Stimulated activated CD4-positive, alpha-beta T cell treated with anti-CD3 and anti-CD28 coated beads, Interleukin-12 subunit alpha, Interleukin-12 subunit beta, amount 100 ng/mL, for 48 hours (primary cell): ENCODE data around the gene XBP1.
"Not testable (repeated sequence)": the region's sequence is repeated elsewhere in the genome, so short reads cannot be mapped to it uniquely, and the experiment has no call there.

ENCODE experiments used
- DNase-seq, 3 donors: peaks; one replicate each; pipeline ENCODE4 v3.0.0-alpha.2; 2020; ENCODE audit warnings: low read depth in 2 of 3, low spot score in 1 of 3

The XBP1 gene

DNA sequence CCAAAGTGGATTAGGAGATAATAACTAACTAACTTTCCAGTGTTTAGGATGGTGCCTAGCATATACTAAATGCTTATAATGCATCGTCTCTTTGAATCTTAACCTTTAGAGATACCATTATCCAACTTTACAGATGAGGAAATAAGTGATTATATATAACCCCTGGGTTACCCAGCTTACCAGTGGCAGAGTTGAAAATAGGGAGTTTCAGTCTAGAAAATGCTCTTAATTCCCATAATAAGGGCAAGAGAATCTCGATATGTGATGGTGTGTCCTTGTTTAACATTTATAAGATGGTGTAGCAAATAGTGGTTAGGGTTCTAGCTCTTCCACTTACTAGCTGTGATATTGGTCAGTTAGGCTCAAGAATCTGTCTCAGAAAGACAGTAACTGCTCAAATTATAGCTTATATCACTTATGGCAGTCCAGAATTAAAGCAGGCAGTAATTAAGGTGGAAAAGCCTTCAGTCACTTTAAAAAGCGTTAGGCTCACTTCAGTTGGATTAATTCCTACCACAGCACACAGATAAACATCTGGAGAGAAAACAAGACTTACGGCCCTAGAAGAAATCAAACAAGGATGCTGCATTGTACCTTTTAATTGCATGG lies 6.3 kb downstream of the XBP1 start:
- no peak for DNase-seq

DNA sequence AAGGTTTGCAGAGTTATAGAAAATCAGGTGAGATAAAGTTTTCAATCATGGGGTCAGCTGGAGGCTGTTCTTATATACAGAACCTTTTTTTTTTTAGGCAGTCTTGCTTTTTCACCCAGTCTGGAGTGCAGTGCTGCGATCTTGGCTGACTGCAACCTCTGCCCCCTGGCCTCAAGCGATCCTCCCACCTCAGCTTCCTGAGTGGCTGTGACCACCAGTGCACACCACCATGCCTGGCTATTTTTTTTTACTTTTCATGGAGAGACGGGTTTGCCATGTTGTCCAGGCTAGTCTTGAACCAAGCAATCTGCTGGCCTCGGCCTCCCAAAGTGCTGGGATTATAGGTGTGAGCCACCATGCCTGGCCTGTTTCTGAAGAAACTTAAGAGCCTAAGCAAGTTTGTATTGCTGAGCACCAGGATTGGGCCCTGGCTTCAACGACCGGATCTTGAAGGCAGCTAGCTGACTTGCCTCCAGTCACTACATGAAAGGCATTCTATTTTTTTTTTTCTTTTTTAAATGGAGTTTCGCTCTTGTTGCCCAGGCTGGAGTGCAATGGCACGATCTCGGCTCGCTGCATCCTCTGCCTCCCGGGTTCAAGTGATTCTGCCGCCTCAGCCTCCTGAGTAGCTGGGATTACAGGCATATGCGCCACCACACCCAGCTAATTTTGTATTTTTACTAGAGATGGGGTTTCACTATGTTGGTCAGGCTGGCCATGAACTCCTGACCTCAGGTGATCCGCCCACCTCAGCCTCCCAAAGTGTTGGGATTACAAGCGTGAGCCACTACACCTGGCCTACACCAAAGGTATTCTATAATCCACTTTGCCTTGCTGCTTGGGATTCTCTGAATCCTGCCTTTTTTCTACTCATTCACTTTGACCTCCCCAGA lies 7.6 kb downstream of the XBP1 start:
- no peak for DNase-seq

DNA sequence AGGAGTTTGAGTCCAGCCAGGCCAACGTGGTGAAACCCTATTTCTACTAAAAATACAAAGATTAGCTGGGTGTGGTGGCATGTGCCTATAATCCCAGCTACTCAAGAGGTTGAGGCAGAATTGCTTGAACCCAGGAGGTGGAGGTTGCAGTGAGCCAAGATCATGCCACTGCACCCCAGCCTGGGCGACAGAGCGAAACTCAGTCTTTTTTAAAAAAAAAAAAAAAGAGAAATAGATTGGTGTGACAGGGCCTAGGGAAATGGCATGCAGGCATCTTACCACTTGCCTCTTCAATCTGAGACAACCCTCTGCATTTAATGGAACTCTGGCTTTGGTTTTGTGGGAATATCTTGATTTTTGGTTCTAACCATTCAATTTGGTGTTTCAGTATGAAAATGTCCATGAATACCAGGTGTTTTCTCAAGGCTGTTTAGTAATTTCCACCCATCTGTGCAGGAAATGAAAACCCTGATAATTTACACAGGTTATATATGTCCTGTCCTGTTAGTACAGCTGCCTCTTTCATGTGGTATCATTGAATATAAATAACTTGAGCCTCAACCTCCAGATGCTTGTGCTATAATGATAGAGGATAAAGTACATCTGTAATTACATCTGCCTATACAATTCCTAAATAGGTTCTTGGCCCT lies 8.4 kb downstream of the XBP1 start:
- no peak for DNase-seq

DNA sequence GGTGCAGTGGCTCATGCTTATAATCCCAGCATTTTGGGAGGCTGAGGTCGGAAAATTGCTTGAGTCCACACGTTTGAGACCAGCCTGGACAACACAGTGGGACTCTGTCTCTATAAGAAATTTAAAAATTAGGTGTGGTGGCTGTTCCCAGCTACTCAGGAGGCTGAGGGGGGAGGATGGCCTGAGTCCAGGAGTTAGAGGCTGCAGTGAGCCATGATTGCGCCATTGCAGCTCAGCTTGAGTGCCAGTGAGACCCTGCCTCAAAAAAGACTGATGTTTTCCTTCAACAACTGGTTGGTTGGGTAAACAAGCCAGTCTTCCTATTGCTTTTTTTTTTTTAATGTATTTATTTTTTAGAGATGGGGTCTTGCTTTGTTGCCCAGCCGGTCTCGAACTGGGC lies 9.2 kb downstream of the XBP1 start:
- no peak for DNase-seq

DNA sequence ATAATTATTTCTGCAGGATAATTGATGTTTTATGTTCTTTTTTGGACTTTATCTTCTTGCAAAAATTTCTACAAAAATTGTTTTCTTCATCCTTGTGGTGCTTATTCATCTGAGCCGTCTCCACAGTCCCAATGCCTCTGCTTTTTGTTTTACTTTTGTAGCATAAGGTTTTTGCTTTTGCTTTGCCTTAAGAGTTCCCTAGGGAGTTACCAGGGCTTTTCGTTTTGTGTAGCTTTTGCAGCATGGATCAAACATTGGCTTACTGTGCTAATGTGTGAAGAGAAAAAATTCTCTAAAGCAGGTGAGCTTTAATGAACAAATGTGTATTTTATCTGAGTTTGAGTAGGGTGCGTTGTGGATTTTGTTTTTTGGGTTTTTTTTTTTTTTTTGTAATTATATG lies 11.8 kb downstream of the XBP1 start:
- DNase-seq, result no peak

DNA sequence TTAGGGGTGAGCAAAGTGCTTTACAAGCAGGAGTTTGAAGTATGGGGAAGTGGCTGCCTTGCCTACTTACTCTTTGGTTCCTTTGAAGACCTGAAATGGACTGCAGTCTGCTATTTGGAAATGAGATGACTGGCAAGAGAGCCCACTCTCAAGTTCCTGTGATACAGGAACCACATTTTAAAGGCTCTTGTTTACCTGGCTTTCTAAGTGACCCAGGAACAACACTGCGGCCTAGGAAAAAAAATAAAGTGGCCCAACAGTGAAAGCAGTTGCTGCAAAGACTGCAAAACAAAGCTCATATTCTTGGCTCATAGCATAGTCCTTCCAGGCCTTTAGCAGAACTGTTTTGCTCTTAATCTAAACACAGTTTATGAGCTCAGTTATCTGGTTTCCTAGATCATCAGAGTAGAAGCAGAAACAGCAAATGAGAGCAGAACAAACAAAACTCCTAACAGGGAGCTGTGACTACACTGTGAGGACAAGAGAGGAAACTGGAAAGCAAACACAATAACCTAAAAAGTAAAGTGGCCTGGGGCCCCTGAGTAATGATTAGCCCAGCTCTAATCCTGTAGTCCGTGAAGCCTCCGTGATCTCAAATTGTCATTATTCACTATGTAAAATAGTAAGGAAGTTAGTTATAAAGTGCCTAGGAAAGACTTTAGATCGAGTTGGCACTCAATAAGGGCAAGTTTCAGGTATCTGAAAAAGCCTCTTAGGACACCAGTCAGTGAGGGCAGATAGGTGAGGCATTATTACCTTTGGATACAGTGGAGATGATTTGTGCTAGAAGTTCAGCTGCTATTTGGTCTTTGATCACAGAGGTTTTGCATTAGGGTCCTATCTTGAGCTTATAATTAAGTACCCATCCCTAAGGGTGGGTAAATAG lies 16.3 kb downstream of the XBP1 start:
- no peak for DNase-seq

DNA sequence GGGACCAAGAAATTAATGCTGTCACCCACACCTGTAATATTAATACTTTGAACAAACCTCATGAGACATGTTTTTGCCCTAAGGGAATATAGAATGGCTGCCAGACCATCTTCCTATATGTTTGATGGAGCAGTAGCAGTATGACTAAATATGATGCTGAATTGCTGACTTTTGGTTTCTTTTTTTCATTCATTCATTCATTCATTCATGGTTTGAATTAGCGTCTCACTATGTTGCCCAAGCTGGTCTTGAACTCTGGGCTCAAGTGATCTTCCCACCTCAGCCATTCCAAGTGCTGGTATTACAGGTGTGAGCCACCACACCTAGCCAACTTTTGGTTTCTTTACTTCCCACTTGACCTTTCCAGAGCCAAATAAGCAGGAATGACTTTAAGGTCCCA lies 20.1 kb downstream of the XBP1 start:
- no peak for DNase-seq

DNA sequence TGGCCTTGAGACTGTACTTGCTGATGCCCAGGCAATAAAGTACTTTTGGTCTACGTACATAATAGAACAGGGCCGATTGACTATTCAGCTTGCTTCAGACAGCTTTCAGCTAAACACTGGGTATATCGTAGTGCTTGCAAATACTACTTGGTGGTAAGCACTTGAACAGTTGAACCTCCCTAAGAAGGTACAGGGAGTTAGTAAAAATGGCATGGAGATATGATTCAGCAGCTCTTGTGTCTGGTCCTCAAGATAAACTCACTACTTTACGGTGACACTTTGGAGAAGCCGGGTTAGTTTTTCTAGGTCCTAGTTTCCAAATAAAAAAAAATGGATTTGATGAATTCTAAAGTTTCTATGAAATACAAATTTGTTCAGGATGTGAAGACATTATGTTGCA lies 20.5 kb downstream of the XBP1 start:
- DNase-seq, result no peak

DNA sequence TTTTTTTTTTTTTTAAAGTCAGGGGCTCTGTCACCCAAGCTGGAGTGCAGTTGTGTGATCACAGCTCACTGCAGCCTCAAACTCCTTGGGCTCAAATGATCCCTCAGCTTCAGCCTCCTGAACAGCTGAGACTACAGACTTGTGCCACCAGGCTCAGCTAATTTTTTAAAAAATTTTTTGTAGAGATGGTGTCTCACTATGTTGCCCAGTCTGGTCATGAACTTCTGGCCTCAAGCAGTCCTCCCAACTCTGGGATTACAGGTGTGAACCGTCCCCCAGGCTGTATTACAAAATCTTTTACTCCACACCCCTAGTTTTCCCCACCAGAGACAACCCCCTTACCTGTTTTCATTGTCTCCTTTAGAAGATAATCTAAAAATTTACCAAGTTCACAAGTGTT lies 26.0 kb downstream of the XBP1 start:
- no peak for DNase-seq

DNA sequence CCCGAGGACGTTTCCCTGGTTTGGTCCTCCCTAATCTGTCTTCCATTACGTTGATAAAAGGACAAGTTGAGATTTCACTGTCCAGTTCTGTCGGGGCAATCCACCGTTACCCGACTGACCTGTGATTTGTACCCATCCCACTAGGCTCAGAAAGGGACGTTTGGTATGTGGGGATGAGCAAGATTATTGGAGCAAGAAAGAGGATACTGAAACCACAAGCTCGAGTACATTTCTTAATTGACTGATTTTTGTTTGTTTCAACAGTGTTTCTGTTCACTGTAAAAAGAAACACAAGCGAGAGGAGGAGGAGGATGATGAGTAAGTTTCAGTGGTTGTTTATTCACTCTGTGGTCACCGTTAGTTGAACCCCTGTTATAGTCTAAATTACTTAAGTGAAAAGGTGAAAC lies 26.9 kb downstream of the XBP1 start:
- no peak for DNase-seq

DNA sequence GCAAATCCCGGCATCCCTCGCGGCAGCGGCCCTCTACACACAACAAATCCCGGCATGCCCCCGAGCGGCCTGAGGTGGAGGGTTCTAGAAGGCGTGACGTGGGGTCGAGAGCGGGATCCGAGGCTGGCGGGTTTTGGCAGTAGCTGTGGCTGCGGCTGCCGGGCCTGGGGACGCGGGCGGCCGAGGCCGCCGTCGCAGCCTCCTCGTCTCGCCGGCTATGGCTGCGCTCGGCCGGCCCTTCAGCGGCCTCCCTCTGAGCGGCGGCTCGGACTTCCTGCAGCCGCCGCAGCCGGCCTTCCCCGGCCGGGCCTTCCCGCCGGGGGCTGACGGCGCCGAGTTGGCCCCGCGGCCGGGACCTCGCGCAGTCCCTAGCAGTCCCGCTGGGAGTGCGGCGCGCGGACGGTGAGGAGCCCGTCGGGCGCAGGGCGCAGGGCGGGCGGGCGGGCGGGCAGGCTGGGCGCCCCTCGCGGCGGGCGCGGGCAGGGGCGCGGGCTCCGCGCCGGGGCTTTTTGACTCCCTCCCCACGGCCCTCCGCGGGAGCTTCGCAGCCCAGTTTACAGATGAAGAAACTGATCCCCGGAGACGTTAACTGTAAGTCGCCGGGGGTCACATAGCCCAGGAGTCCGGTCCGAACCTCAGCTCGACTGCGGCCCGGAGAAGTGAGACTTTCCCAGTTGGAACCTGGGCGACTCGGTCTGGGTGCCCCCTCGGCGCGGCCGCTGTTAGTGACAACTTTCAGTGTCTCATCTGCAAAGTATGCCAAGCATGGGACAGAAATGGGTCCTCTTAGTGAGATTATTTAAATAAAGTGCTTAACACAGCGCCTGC lies 27.5 kb downstream of the XBP1 start, which contains the start of gene CCDC117:
Gene CCDC117, plus strand, starts transcription at position 63 of the 828 bp plus-strand sequence. Its CDS starts 155 bp downstream, at position 218.
- DNase-seq, result peak; percentile 89 to 92 (median 91)

DNA sequence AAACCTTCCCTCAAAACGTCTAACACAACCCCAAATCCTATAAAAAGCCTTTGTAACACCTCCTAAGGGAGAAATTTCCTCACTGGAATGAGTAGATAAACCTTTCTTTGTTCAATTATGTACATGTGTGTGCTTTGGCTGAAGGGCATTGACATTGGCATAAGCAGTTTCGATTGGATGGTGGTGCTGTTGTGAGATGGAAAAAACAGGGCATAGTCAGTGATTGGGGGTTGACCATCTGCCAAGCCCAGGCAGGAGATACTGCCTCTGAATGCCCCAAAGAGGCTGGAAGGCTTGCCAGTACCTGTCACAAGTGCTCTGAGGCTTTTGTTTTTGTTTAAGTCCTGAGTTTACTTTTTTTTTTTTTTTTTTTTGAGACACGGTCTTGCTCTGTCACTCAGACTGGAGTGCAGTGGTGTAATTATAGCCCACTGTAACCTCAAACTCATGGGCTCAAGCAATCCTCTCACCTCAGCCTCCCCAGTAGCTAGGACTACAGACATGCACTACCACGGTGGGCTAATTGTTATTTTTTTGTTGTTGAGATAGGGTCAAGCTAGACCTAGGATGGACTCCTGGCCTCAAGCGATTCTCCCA lies 29.1 kb downstream of the XBP1 start:
- no peak for DNase-seq

DNA sequence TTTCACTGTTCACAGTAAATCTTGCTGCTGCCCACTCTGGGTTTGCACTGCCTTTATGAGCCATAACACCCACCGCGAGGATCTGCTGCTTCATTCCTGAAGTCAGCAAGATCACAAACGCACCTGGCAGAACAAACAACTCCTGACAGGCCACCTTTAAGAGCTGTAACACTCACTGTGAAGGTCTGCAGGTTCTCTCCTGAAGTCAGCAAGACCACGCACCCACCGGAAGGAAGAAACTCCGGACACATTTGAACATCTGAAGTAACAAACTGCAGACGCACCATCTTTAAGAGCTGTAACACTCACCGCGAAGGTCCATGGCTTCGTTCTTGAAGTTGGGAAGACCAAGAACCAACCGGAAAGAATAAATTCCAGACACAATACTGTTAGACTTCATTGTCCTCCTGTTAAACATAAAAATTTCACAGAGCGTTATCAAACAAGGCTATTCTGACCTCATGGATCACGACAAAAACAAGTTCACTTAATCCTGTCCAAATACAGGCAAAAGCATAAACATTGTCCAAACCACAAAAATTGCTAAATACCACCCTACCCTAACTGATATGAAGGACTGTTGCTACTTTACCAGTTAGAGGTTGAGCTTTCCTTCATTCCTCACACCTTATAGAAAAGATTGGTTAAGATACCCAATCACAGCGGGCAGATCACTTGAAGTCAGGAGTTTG lies 30.8 kb downstream of the XBP1 start:
- DNase-seq, result no peak

DNA sequence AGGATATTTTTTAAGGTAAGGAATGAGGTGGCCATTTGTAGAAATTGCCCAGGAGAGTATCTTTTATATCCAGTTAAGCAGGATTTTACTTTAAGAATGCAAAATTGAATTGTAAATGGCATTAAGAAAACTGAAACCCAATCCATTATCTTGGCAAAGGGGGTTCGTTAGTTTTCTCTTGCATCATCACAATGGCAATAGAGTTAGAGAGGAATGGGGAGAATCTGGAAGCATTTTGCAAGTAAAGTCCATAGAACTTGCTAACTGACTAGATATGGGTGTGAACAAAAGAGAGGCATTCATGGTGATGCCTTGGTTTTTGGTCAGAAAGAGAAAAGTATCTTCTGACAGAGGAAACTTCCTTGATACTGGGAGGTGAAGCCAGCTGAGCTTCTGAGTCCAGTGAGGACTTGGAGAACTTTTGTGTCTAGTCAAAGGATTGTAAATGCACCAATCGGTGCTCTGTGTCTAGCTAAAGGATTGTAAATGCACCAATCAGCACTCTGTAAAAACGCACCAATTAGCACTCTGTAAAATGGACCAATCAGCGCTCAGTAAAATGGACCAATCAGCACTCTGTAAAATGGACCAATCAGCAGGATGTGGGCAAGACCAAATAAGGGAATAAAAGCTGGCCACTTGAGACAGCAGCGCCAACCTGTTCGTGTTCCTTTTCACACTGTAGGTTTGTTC lies 31.5 kb downstream of the XBP1 start:
- no peak for DNase-seq

DNA sequence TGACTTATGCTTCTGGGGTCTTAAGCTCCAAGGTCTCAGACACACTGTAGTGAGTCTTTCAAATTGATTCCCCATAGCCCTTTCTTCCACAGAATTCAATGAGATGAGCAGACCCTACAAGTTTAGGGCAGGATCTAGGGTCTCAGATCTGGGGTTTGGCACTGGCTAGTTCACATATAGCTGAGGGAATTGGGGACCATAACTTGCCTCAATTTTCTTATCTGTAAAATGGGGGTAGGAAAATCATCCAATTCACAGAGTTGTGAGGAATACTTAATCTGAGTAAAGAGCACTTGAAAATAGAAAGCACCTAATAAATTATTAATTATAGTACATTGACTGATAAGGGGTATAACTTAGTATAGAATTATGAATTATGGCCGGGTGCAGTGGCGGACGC lies 33.7 kb downstream of the XBP1 start:
- DNase-seq, result no peak

DNA sequence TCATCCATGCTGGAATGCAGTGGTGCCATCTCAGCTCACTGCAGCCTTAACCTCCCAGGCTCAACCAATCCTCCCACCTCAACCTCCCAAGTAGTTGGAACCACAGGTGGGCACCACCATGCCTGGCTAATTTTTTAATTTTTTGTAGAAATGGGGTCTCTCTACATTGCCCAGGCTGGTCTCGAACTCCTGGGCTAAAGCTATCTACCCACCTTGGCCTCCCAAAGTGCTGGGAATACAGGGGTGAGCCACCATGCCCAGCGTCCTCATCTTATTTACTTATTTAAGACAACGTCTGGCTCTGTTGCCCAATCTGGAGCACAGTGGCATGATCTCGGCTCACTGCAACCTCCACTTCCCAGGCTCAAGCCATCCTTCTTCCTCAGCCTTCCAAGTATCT lies 38.4 kb downstream of the XBP1 start:
- DNase-seq, result not testable (repeated sequence)

DNA sequence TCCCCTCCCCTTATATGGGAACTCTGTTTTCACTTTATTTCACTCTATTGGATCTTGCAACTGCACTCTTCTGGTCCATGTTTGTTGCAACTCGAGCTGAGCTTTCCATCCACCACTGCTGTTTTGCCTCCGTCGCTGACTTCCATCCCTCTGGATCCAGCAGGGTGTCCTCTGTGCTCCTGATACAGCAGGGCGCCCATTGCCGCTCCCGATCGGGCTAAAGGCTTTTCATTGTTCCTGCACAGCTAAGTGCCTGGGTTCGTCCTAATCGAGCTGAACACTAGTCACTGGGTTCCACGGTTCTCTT lies 39.0 kb downstream of the XBP1 start:
- no peak for DNase-seq

DNA sequence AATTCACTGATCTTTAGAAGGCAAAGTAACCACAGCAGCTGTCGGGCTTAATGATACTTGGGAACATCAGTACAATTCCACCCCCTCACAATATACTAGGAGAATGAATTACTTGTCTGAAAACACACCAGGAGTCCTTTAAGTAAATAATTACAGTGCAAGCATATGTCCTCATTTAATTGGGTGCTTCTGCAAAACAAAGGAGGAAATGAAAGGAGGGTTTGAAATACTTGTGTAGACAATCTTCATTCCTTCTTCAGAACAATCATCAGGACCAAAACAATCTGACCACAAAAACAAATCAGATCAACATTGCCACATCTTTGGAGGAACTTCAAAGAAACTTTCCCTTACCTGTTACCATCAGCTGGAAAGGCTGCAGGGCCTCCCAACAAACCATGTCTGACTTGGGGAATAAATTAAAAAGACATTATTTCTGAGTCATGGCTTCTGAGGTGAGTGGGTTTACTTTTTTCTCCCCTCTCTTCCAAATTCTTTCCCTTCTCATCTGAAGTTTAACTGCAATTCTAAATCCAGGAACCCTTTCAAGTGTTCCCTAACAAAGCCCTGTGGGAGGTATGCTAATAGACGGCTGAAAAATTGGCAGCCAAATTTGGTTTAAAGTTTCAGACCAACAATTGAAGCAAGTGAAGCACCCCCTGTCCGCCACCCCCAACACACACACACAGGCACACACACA lies 40.4 kb downstream of the XBP1 start:
- DNase-seq, result no peak
